Uterus (tissue), 2 donors: Measurements from ENCODE around the gene ITIH4.

ENCODE experiments used
- CTCF ChIP-seq, 4 experiments: fragments of 200-600 bp in 2 of 4; fragments of 450-650 bp in 2 of 4; sonication (generic) in 2 of 4; IDR thresholded peaks; one replicate each; pipeline ENCODE4 v1.5.1; 2016 to 2019; ENCODE audit warnings: antibody characterized with exemption in 4 of 4, mild to moderate bottlenecking in 2 of 4, moderate library complexity in 1 of 4
- POLR2A ChIP-seq, 2 donors: fragments of 450-650 bp; IDR thresholded peaks; one replicate each; pipeline ENCODE4 v1.6.1; 2016; ENCODE audit warnings: antibody characterized with exemption in 2 of 2, mild to moderate bottlenecking in 1 of 2, moderate library complexity in 1 of 2

GRCh38 chr3:52854013-52854412 is 23.5 kb upstream of the ITIH4 start:
- TF ChIP-seq POLR2A (IDR thresholded peaks at IDR 0.05) (no peak), CTCF (IDR thresholded peaks at IDR 0.05) (no peak)
